TTC549 (cell line): Measurements from ENCODE around the gene SIRPG.
"Not testable (repeated sequence)": the region's sequence is repeated elsewhere in the genome, so short reads cannot be mapped to it uniquely, and the experiment has no call there.

ENCODE experiments used
- FAIRE-seq: peaks from 2 replicates; lab custom pipeline; 2012; peaks lifted over from hg19 to GRCh38; lab: Jason Lieb, UNC

The SIRPG gene

GRCh38 chr20:1657556-1658334 is at the start of gene SIRPG:
Gene SIRPG, minus strand, starts transcription at chr20:1657779. Its CDS starts 65 bp downstream, at chr20:1657714.
- no peak for FAIRE-seq

GRCh38 chr20:1706887-1707286 is 49.3 kb upstream of the SIRPG start:
- not testable (repeated sequence) for FAIRE-seq

- no peak for FAIRE-seq
These were observed 48.5 kb upstream of the SIRPG start for GRCh38 chr20:1706079-1706478.

GRCh38 chr20:1702855-1703254 is 45.3 kb upstream of the SIRPG start:
- no peak for FAIRE-seq

- FAIRE-seq = no peak
These were observed 44.7 kb upstream of the SIRPG start for GRCh38 chr20:1702328-1702727.

GRCh38 chr20:1700990-1701389 is 43.4 kb upstream of the SIRPG start:
- FAIRE-seq = no peak

- FAIRE-seq = no peak
These were observed 40.0 kb upstream of the SIRPG start for GRCh38 chr20:1697592-1697991.

GRCh38 chr20:1696521-1697209 is 39.1 kb upstream of the SIRPG start:
- no peak for FAIRE-seq

GRCh38 chr20:1694672-1695071 is 37.1 kb upstream of the SIRPG start:
- no peak for FAIRE-seq

GRCh38 chr20:1693427-1693826 is 35.8 kb upstream of the SIRPG start:
- no peak for FAIRE-seq

GRCh38 chr20:1689721-1690120 is 32.1 kb upstream of the SIRPG start:
- FAIRE-seq = no peak

GRCh38 chr20:1688886-1689538 is 31.4 kb upstream of the SIRPG start:
- FAIRE-seq = no peak

- no peak for FAIRE-seq
These were observed 29.5 kb upstream of the SIRPG start for GRCh38 chr20:1687053-1687452.

GRCh38 chr20:1686151-1686748 is 28.7 kb upstream of the SIRPG start:
- no peak for FAIRE-seq

- no peak for FAIRE-seq
These were observed 27.9 kb upstream of the SIRPG start for GRCh38 chr20:1685304-1686052.

- no peak for FAIRE-seq
These were observed 27.3 kb upstream of the SIRPG start for GRCh38 chr20:1684872-1685271.

GRCh38 chr20:1676650-1677049 is 19.1 kb upstream of the SIRPG start:
- FAIRE-seq = no peak

- no peak for FAIRE-seq
These were observed 17.6 kb upstream of the SIRPG start for GRCh38 chr20:1674990-1675780.

- FAIRE-seq = no peak
These were observed 16.8 kb upstream of the SIRPG start for GRCh38 chr20:1674361-1674760.

GRCh38 chr20:1673424-1673823 is 15.8 kb upstream of the SIRPG start:
- FAIRE-seq = no peak

- FAIRE-seq = no peak
These were observed 15.1 kb upstream of the SIRPG start for GRCh38 chr20:1672728-1673127.
